ENCODE results near the gene KIAA0319L. TPM values are rescaled to one million over a fixed set of nuclear protein-coding genes. Genes with fewer than 3 reads are reported as not detected.
"Not testable (repeated sequence)": the region's sequence is repeated elsewhere in the genome, so short reads cannot be mapped to it uniquely, and the experiment has no call there.

The KIAA0319L gene
- total RNA-seq, 1 experiment from 2014 or later: 40.7 TPM

GRCh38 chr1:35511305-35511704 lies 45.9 kb downstream of the KIAA0319L start:
- in situ Hi-C loops (cut with HindIII; ENCODE audit: low pct_unique_long_range_greater_than_20kb, low sequenced_read_pairs): no loop called here
- DNase-seq (ENCODE audit: low read depth): no peak

- no peak for DNase-seq (ENCODE audit: low read depth)
Measured at GRCh38 chr1:35509558-35509957, 47.6 kb downstream of the KIAA0319L start.

GRCh38 chr1:35507947-35508346 lies 49.3 kb downstream of the KIAA0319L start:
- no peak for DNase-seq (ENCODE audit: low read depth)
- in situ Hi-C loops (cut with HindIII; ENCODE audit: low pct_unique_long_range_greater_than_20kb, low sequenced_read_pairs): no loop called here

More at GRCh38 chr1:35509558-35509957, 47.6 kb downstream of the KIAA0319L start:
- in situ Hi-C loops (cut with HindIII; ENCODE audit: low pct_unique_long_range_greater_than_20kb, low sequenced_read_pairs): no loop called here

- no peak for DNase-seq (ENCODE audit: low read depth)
- in situ Hi-C loops (cut with HindIII; ENCODE audit: low pct_unique_long_range_greater_than_20kb, low sequenced_read_pairs): no loop called here
Measured at GRCh38 chr1:35506960-35507912, 50.0 kb downstream of the KIAA0319L start.

GRCh38 chr1:35505911-35506798 lies 51.0 kb downstream of the KIAA0319L start:
- in situ Hi-C loops (cut with HindIII; ENCODE audit: low pct_unique_long_range_greater_than_20kb, low sequenced_read_pairs): no loop called here
- DNase-seq (ENCODE audit: low read depth): peak; percentile 89

GRCh38 chr1:35502242-35502641 lies 55.0 kb downstream of the KIAA0319L start:
- no peak for DNase-seq (ENCODE audit: low read depth)
- in situ Hi-C loops (cut with HindIII; ENCODE audit: low pct_unique_long_range_greater_than_20kb, low sequenced_read_pairs): no loop called here

- in situ Hi-C loops (cut with HindIII; ENCODE audit: low pct_unique_long_range_greater_than_20kb, low sequenced_read_pairs): no loop called here
- no peak for DNase-seq (ENCODE audit: low read depth)
Measured at GRCh38 chr1:35500439-35500838, 56.8 kb downstream of the KIAA0319L start.

- DNase-seq (ENCODE audit: low read depth): no peak
- in situ Hi-C loops (cut with HindIII; ENCODE audit: low pct_unique_long_range_greater_than_20kb, low sequenced_read_pairs): no loop called here
Measured at GRCh38 chr1:35499652-35500176, 57.5 kb downstream of the KIAA0319L start.

- no peak for DNase-seq (ENCODE audit: low read depth)
- in situ Hi-C loops (cut with HindIII; ENCODE audit: low pct_unique_long_range_greater_than_20kb, low sequenced_read_pairs): no loop called here
Measured at GRCh38 chr1:35499231-35499630, 58.0 kb downstream of the KIAA0319L start.

- DNase-seq (ENCODE audit: low read depth): no peak
Measured at GRCh38 chr1:35497571-35497970, 59.6 kb downstream of the KIAA0319L start.

GRCh38 chr1:35490250-35490649 lies 67.0 kb downstream of the KIAA0319L start:
- in situ Hi-C loops (cut with HindIII; ENCODE audit: low pct_unique_long_range_greater_than_20kb, low sequenced_read_pairs): no loop called here
- DNase-seq (ENCODE audit: low read depth): no peak

More at GRCh38 chr1:35497571-35497970, 59.6 kb downstream of the KIAA0319L start:
- in situ Hi-C loops (cut with HindIII; ENCODE audit: low pct_unique_long_range_greater_than_20kb, low sequenced_read_pairs): no loop called here

- no peak for DNase-seq (ENCODE audit: low read depth)
- in situ Hi-C loops (cut with HindIII; ENCODE audit: low pct_unique_long_range_greater_than_20kb, low sequenced_read_pairs): no loop called here
Measured at GRCh38 chr1:35488336-35488735, 68.9 kb downstream of the KIAA0319L start.

GRCh38 chr1:35486858-35487408 lies 70.3 kb downstream of the KIAA0319L start:
- in situ Hi-C loops (cut with HindIII; ENCODE audit: low pct_unique_long_range_greater_than_20kb, low sequenced_read_pairs): no loop called here
- DNase-seq (ENCODE audit: low read depth): no peak

GRCh38 chr1:35481229-35481628 lies 76.0 kb downstream of the KIAA0319L start:
- in situ Hi-C loops (cut with HindIII; ENCODE audit: low pct_unique_long_range_greater_than_20kb, low sequenced_read_pairs): no loop called here
- DNase-seq (ENCODE audit: low read depth): no peak

GRCh38 chr1:35477870-35478269 lies 79.3 kb downstream of the KIAA0319L start:
- in situ Hi-C loops (cut with HindIII; ENCODE audit: low pct_unique_long_range_greater_than_20kb, low sequenced_read_pairs): no loop called here
- no peak for DNase-seq (ENCODE audit: low read depth)

GRCh38 chr1:35475856-35476674 lies 81.1 kb downstream of the KIAA0319L start:
- no peak for DNase-seq (ENCODE audit: low read depth)
- in situ Hi-C loops (cut with HindIII; ENCODE audit: low pct_unique_long_range_greater_than_20kb, low sequenced_read_pairs): no loop called here

- no peak for DNase-seq (ENCODE audit: low read depth)
Measured at GRCh38 chr1:35475356-35475755, 81.8 kb downstream of the KIAA0319L start.

GRCh38 chr1:35473216-35473615 lies 84.0 kb downstream of the KIAA0319L start:
- DNase-seq (ENCODE audit: low read depth); in situ Hi-C loops (cut with HindIII; ENCODE audit: low pct_unique_long_range_greater_than_20kb, low sequenced_read_pairs): not testable (repeated sequence)

More at GRCh38 chr1:35475356-35475755, 81.8 kb downstream of the KIAA0319L start:
- in situ Hi-C loops (cut with HindIII; ENCODE audit: low pct_unique_long_range_greater_than_20kb, low sequenced_read_pairs): no loop called here
